Renal cortex interstitium (tissue), 11 donors: Measurements from ENCODE around the gene TMCO4. TPM values are rescaled to one million over a fixed set of nuclear protein-coding genes. Genes with fewer than 3 reads are reported as not detected.
A peak's percentile ranks its signal among the peaks of the same experiment; 100 is the strongest.

Source experiments
- DNase-seq, 11 donors: peaks; one replicate each; pipeline ENCODE4 v3.0.0-alpha.2; 2013; ENCODE audit warnings: low read depth in 9 of 11, low spot score in 4 of 11; ENCODE audit errors: extremely low read depth in 1 of 11
- polyA plus RNA-seq, 3 donors: library from polyadenylated mRNA; unstranded; fragments of 120-200 nt; gene quantifications; one replicate each; pipeline ENCODE4 v1.2.1, GENCODE V29; 2013; ENCODE audit not compliant: insufficient read length in 3 of 3

TMCO4 gene
- polyA plus RNA-seq, 3 donors: 13.9 to 20.7 (median 18.0) TPM

- DNase-seq: no peak
Measured at GRCh38 chr1:19679691-19680090, 120.0 kb downstream of the TMCO4 start.

DNA sequence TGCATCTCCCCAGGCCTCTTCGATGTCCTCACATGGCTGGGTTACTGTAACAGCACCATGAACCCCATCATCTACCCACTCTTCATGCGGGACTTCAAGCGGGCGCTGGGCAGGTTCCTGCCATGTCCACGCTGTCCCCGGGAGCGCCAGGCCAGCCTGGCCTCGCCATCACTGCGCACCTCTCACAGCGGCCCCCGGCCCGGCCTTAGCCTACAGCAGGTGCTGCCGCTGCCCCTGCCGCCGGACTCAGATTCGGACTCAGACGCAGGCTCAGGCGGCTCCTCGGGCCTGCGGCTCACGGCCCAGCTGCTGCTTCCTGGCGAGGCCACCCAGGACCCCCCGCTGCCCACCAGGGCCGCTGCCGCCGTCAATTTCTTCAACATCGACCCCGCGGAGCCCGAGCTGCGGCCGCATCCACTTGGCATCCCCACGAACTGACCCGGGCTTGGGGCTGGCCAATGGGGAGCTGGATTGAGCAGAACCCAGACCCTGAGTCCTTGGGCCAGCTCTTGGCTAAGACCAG lies 120.7 kb downstream of the TMCO4 start:
- no peak for DNase-seq

DNA sequence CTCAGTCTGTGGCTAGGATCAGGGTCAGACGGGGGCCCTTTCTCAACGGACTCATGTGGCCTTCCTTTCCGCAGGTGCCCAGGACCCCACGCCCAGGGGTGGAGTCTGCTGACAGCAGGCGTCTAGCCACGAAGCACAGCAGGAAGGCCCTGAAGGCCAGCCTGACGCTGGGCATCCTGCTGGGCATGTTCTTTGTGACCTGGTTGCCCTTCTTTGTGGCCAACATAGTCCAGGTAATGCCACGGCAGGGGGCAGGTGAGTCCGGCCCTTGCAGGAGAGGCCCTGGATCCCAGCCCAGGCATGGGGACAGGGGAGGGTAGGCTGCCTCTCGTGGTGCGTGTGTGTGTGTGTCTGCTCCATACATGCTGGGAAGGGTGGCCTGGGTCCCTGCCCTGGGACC lies 121.2 kb downstream of the TMCO4 start:
- no peak for DNase-seq

DNA sequence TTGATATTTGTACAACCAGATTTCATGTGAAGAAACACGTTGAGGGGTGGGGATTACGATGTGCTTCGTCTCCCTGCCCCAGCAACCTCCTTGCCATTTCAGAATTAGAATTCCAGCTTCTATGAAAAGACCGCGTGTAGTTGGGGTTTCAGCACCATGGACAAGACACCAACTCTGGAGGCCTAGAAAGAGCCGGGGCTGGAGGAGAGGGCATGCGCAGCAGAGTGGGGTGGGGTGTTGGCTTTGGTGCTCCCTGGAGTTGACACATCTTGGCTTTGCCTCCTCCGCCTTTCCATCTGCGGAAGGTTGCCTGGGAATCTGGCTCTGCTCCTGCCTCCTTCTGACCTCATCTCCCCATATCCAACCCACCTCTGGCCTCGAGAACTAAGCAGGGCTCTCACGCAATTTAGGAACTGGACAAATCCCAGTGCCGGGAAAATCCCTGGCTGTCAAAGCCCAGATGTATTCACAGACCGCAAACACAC lies 123.2 kb downstream of the TMCO4 start:
- peak in 10 of 11 donors; percentile 29 to 79 (median 68) for DNase-seq

- DNase-seq: no peak
Measured at GRCh38 chr1:19675797-19676196, 123.9 kb downstream of the TMCO4 start.

GRCh38 chr1:19672237-19672636 lies 127.5 kb downstream of the TMCO4 start:
- DNase-seq: no peak

GRCh38 chr1:19670787-19671186 lies 128.9 kb downstream of the TMCO4 start:
- no peak for DNase-seq

- DNase-seq: no peak
Measured at GRCh38 chr1:19668888-19669287, 130.8 kb downstream of the TMCO4 start.

- DNase-seq: no peak
Measured at GRCh38 chr1:19665496-19666465, 133.9 kb downstream of the TMCO4 start.

GRCh38 chr1:19665186-19665495 lies 134.6 kb downstream of the TMCO4 start:
- no peak for DNase-seq

GRCh38 chr1:19664453-19665185 lies 135.1 kb downstream of the TMCO4 start, which contains the start of gene HTR6:
TSS of gene HTR6 (plus strand) at chr1:19664875. CDS start at chr1:19665754, 879 bp downstream.
- no peak for DNase-seq

GRCh38 chr1:19662313-19662712 lies 137.4 kb downstream of the TMCO4 start:
- DNase-seq: no peak

GRCh38 chr1:19661721-19662228 lies 137.9 kb downstream of the TMCO4 start:
- no peak for DNase-seq

DNA sequence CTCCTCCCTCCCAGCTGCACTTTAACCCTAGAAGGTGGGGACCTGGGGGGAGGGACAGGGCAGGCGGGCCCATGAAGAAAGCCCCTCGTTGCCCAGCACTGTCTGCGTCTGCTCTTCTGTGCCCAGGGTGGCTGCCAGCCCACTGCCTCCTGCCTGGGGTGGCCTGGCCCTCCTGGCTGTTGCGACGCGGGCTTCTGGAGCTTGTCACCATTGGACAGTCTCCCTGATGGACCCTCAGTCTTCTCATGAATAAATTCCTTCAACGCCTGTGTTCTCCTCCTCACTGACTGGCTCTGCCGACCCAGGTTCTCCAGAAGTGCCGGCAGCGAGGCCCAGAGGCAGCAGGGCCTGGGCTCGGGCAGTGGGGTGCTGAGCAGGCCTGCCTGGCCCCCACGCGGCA lies 141.5 kb downstream of the TMCO4 start:
- no peak for DNase-seq

DNA sequence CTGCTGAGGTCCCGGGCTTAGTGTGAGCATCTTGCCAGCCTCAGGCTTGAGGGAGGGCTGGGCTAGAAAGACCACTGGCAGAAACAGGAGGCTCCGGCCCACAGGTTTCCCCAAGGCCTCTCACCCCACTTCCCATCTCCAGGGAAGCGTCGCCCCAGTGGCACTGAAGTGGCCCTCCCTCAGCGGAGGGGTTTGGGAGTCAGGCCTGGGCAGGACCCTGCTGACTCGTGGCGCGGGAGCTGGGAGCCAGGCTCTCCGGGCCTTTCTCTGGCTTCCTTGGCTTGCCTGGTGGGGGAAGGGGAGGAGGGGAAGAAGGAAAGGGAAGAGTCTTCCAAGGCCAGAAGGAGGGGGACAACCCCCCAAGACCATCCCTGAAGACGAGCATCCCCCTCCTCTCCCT lies 142.2 kb downstream of the TMCO4 start:
- DNase-seq: no peak

DNA sequence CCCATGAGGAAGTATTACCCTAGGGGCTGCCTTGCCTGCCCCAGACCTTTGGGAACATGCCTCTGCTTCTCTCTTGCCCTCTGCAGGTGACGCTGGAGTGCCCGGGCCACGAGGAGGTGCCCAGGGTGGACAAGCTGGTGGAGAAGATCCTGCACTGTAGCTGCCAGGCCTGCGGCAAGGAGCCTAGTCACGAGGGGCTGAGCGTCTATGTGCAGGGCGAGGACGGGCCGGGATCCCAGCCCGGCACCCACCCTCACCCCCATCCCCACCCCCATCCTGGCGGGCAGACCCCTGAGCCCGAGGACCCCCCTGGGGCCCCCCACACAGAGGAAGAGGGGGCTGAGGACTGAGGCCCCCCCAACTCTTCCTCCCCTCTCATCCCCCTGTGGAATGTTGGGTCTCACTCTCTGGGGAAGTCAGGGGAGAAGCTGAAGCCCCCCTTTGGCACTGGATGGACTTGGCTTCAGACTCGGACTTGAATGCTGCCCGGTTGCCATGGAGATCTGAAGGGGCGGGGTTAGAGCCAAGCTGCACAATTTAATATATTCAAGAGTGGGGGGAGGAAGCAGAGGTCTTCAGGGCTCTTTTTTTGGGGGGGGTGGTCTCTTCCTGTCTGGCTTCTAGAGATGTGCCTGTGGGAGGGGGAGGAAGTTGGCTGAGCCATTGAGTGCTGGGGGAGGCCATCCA lies 142.8 kb downstream of the TMCO4 start:
- no peak for DNase-seq

GRCh38 chr1:19656134-19656779 lies 143.5 kb downstream of the TMCO4 start:
- no peak for DNase-seq

- DNase-seq: no peak
Measured at GRCh38 chr1:19655718-19656080, 144.0 kb downstream of the TMCO4 start.
